CD4-positive, CD25-positive, alpha-beta regulatory T cell (primary cell): ENCODE data around the gene KXD1. TPM values are rescaled to one million over a fixed set of nuclear protein-coding genes. Genes with fewer than 3 reads are reported as not detected.

Experiments
- ATAC-seq, 2 donors: fragments of 150-1000 bp; cut with Tn5 transposase; one replicate each; pipeline ENCODE4 v1.10.0; 2021; ENCODE audit warnings: low read depth in 2 of 2, moderate number of reproducible peaks in 2 of 2, moderate library complexity in 1 of 2
- DNase-seq, 3 donors: peaks; one replicate each; pipeline versions ENCODE4 v3.0.0 to v3.0.0-alpha.2; 2012 to 2022; ENCODE audit warnings: mixed read lengths in 1 of 3
- H3K27ac ChIP-seq: one replicate; pipeline ENCODE4 v1.7.0; 2013; ENCODE audit warnings: mild to moderate bottlenecking, low read length; ENCODE audit not compliant: insufficient read depth, poor library complexity, severe bottlenecking
- H3K27me3 ChIP-seq: one replicate; pipeline ENCODE4 v1.7.0; 2013; ENCODE audit warnings: low read length; ENCODE audit not compliant: control insufficient read depth, insufficient read depth
- H3K36me3 ChIP-seq: one replicate; pipeline ENCODE4 v1.7.0; 2013; ENCODE audit warnings: mild to moderate bottlenecking, low read length, moderate library complexity; ENCODE audit not compliant: control insufficient read depth, insufficient read depth
- H3K4me1 ChIP-seq: 2 replicates; pipeline ENCODE4 v1.7.0; 2013; ENCODE audit warnings: mild to moderate bottlenecking, low read length; ENCODE audit not compliant: insufficient read depth, control insufficient read depth, poor library complexity, severe bottlenecking
- H3K4me3 ChIP-seq: one replicate; pipeline ENCODE4 v1.7.0; 2013; ENCODE audit warnings: low read depth, mild to moderate bottlenecking, low read length, moderate library complexity
- H3K9me3 ChIP-seq, 2 experiments: 1 replicate in 1 of 2; 2 replicates in 1 of 2; pipeline ENCODE4 v1.7.0; 2013; ENCODE audit warnings: low read length in 2 of 2, mild to moderate bottlenecking in 1 of 2, moderate library complexity in 1 of 2; ENCODE audit not compliant: control insufficient read depth in 2 of 2
- H3K27ac Mint-ChIP-seq, 3 donors: one replicate each; pipeline ENCODE4 v1.8.0; 2020 to 2022; ENCODE audit warnings: mild to moderate bottlenecking in 3 of 3, mixed read lengths in 3 of 3, moderate library complexity in 2 of 3
- H3K27me3 Mint-ChIP-seq: one replicate; pipeline ENCODE4 v1.8.0; 2022; ENCODE audit warnings: mild to moderate bottlenecking, mixed read lengths
- H3K36me3 Mint-ChIP-seq: one replicate; pipeline ENCODE4 v1.8.0; 2020; ENCODE audit warnings: mixed read lengths
- H3K4me1 Mint-ChIP-seq, 4 donors: one replicate each; pipeline ENCODE4 v1.8.0; 2020 to 2022; ENCODE audit warnings: mixed read lengths in 4 of 4, mild to moderate bottlenecking in 1 of 4
- H3K4me3 Mint-ChIP-seq, 4 donors: one replicate each; pipeline ENCODE4 v1.8.0; 2020 to 2022; ENCODE audit warnings: mild to moderate bottlenecking in 4 of 4, mixed read lengths in 4 of 4, moderate library complexity in 3 of 4
- H3K9me3 Mint-ChIP-seq, 7 donors: one replicate each; pipeline ENCODE4 v1.8.0; 2020 to 2022; ENCODE audit warnings: mixed read lengths in 7 of 7, mild to moderate bottlenecking in 3 of 7, moderate library complexity in 2 of 7
- polyA plus RNA-seq, 4 donors: library from polyadenylated mRNA; unstranded; fragments of 300-500 nt; fragmentation: Illumina TruSeq; gene quantifications; one replicate each; pipeline ENCODE4 v1.2.3, GENCODE V29; 2021
- total RNA-seq: library from RNA; stranded (reverse); gene quantifications from one replicate; pipeline ENCODE4 v1.2.3, GENCODE V29; 2022

The KXD1 gene
- total and polyA plus RNA-seq, 5 donors from 2014 or later: 65.3 to 99.1 (median 90.6) TPM

GRCh38 chr19:18606281-18607225 is 48.9 kb downstream of the KXD1 start, which contains the start of gene CRLF1:
TSS of gene CRLF1 (minus strand) at chr19:18606799. CDS start at chr19:18606656, 143 bp downstream.
- peaks cover 6% of the 10 kb centered on the region for H3K36me3 Mint-ChIP-seq
- H3K27ac Mint-ChIP-seq: no peak within 1 kb of the TSS
- peaks cover 0 to 17% (median 11%) of the 10 kb centered on the region in 4 donors for H3K4me1 Mint-ChIP-seq
- H3K27me3 Mint-ChIP-seq: peaks cover 57% of the 10 kb centered on the region
- Histone ChIP-seq H3K4me1 (peaks cover 16% of the 10 kb centered on the region), H3K4me3 (no peak within 1 kb of the TSS), H3K27ac (no peak within 1 kb of the TSS), H3K9me3 (no peaks in the 10 kb centered on the region), H3K27me3 (peaks cover 28% of the 10 kb centered on the region), H3K36me3 (no peaks in the 10 kb centered on the region)
- peaks cover 0 to 2% (median 0%) of the 10 kb centered on the region in 7 donors for H3K9me3 Mint-ChIP-seq
- DNase-seq (no peak), ATAC-seq (no peak)
- peak within 1 kb of the TSS in 1 of 4 donors; percentile 16 for H3K4me3 Mint-ChIP-seq

GRCh38 chr19:18607226-18608101 is 49.8 kb downstream of the KXD1 start:
- Histone ChIP-seq H3K4me3 (no peak overlapping the region), H3K4me1 (peaks cover 25% of the 10 kb centered on the region), H3K9me3 (no peaks in the 10 kb centered on the region), H3K36me3 (no peaks in the 10 kb centered on the region), H3K27ac (no peak overlapping the region), H3K27me3 (peaks cover 28% of the 10 kb centered on the region)
- Mint-ChIP-seq H3K4me1 (peaks cover 0 to 25% (median 12%) of the 10 kb centered on the region in 4 donors), H3K4me3 (peak overlapping the region in 1 of 4 donors; percentile 16), H3K27ac (no peak overlapping the region), H3K9me3 (peaks cover 0 to 2% (median 0%) of the 10 kb centered on the region in 7 donors), H3K36me3 (peaks cover 6% of the 10 kb centered on the region), H3K27me3 (peaks cover 63% of the 10 kb centered on the region)
- ATAC-seq: no peak
- no peak for DNase-seq

DNA sequence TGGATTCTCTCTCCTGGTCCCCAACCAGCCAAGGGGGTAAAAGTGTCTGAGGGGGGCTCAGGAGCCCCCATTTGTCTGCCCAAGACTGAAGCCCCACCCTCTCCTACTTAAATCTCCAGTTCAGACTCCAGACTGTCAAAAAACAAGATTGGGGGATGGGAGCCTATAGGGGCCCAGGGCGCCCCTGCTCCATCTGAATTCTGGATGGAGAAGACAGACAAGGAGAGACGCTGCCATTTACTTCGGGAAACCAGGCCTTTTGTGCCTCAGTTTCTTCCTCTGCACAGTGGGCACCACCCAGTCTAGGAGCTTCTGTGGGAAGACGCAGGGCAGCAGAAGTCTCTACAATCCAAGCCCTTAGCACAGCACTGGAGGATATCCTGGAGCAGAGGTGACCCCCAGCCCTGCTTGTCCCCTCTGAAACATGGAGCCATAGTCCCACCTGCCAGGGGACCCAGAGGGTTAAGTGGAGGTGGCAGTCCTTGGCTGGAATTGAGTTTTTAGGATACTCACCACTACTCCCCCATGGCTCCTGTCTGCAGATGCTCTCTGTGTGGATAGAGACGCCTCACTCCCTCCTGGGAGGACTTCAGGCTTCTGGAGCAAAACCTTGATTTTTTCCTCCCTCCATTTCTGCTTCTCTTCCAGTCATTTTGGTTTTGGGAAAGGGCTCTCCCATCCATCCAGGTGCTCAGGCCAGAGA is 50.6 kb downstream of the KXD1 start:
- peaks cover 60% of the 10 kb centered on the region for H3K27me3 Mint-ChIP-seq
- peaks cover 28% of the 10 kb centered on the region for H3K27me3 ChIP-seq
- peaks cover 0 to 24% (median 9%) of the 10 kb centered on the region in 4 donors for H3K4me1 Mint-ChIP-seq
- peak overlapping the region in 1 of 4 donors; percentile 3 for H3K4me3 Mint-ChIP-seq
- H3K36me3 Mint-ChIP-seq: peaks cover 3% of the 10 kb centered on the region
- H3K4me3 ChIP-seq: no peak overlapping the region
- DNase-seq (no peak), ATAC-seq (no peak)
- peaks cover 33% of the 10 kb centered on the region for H3K4me1 ChIP-seq
- H3K27ac Mint-ChIP-seq: no peak overlapping the region
- peaks cover 0 to 2% (median 0%) of the 10 kb centered on the region in 7 donors for H3K9me3 Mint-ChIP-seq
- H3K36me3 ChIP-seq: no peaks in the 10 kb centered on the region
- no peaks in the 10 kb centered on the region for H3K9me3 ChIP-seq
- H3K27ac ChIP-seq: no peak overlapping the region

- Mint-ChIP-seq H3K9me3 (peaks cover 0 to 2% (median 0%) of the 10 kb centered on the region in 7 donors), H3K36me3 (peaks cover 3% of the 10 kb centered on the region), H3K4me1 (peaks cover 0 to 26% (median 8%) of the 10 kb centered on the region in 4 donors), H3K4me3 (peak overlapping the region in 3 of 4 donors; percentile 3 to 72 (median 69)), H3K27ac (no peak overlapping the region), H3K27me3 (peaks cover 66% of the 10 kb centered on the region)
- H3K4me1 ChIP-seq: peaks cover 39% of the 10 kb centered on the region
- DNase-seq (no peak), ATAC-seq (no peak)
- no peak overlapping the region for H3K27ac ChIP-seq
- H3K27me3 ChIP-seq: peaks cover 28% of the 10 kb centered on the region
- no peak overlapping the region for H3K4me3 ChIP-seq
- H3K36me3 ChIP-seq: no peaks in the 10 kb centered on the region
- H3K9me3 ChIP-seq: no peaks in the 10 kb centered on the region
These were observed 51.4 kb downstream of the KXD1 start for GRCh38 chr19:18608805-18609716.

DNA sequence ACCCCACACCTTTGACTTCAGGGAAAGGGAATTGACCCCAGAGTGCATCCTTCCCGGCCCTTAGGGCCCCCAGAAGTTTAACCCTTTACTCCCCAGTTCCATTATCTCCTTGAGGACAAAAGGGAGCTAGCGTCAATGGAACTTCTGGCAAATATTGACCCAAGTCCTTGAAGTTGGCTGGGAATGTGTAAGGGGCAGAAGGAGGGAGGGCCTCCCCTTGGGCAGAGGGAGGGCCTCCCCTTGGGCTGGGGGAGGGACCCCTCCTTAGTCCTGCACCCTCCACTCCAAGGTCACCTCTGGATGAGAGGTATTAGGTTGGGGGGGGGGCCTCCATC is 52.0 kb downstream of the KXD1 start:
- Mint-ChIP-seq H3K4me3 (peak overlapping the region in 1 of 4 donors; percentile 72), H3K27ac (no peak overlapping the region), H3K4me1 (peaks cover 0 to 31% (median 8%) of the 10 kb centered on the region in 4 donors), H3K27me3 (peaks cover 70% of the 10 kb centered on the region), H3K9me3 (peaks cover 0 to 2% (median 0%) of the 10 kb centered on the region in 7 donors), H3K36me3 (peaks cover 3% of the 10 kb centered on the region)
- DNase-seq (no peak), ATAC-seq (no peak)
- H3K27me3 ChIP-seq: peaks cover 23% of the 10 kb centered on the region
- H3K9me3 ChIP-seq: no peaks in the 10 kb centered on the region
- no peaks in the 10 kb centered on the region for H3K36me3 ChIP-seq
- H3K27ac ChIP-seq: no peak overlapping the region
- no peak overlapping the region for H3K4me3 ChIP-seq
- H3K4me1 ChIP-seq: peaks cover 39% of the 10 kb centered on the region

DNA sequence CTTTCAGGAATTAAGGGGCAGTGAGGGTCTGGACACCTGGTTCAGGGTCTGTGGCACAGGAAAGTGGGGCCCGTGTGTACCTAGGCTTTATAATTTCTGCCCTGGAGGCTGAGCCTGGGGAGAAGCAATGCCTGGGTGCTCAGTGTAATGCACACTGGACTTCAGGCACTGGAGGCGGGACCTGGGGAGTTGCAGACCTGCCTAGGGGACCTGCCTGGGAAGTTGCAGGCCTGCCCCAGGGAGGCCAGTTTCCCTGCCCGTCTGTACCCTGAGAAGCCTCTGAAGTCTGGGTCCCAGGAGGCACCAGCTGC is 52.5 kb downstream of the KXD1 start:
- Mint-ChIP-seq H3K4me3 (no peak overlapping the region), H3K36me3 (peaks cover 3% of the 10 kb centered on the region), H3K27ac (no peak overlapping the region), H3K27me3 (peaks cover 70% of the 10 kb centered on the region), H3K4me1 (peaks cover 0 to 30% (median 8%) of the 10 kb centered on the region in 4 donors), H3K9me3 (peaks cover 0 to 2% (median 0%) of the 10 kb centered on the region in 7 donors)
- Histone ChIP-seq H3K27ac (no peak overlapping the region), H3K27me3 (peaks cover 23% of the 10 kb centered on the region), H3K4me1 (peaks cover 39% of the 10 kb centered on the region), H3K4me3 (no peak overlapping the region), H3K36me3 (no peaks in the 10 kb centered on the region), H3K9me3 (no peaks in the 10 kb centered on the region)
- DNase-seq: no peak
- no peak for ATAC-seq
